ENCODE results near the gene VEZT.

The VEZT gene

DNA sequence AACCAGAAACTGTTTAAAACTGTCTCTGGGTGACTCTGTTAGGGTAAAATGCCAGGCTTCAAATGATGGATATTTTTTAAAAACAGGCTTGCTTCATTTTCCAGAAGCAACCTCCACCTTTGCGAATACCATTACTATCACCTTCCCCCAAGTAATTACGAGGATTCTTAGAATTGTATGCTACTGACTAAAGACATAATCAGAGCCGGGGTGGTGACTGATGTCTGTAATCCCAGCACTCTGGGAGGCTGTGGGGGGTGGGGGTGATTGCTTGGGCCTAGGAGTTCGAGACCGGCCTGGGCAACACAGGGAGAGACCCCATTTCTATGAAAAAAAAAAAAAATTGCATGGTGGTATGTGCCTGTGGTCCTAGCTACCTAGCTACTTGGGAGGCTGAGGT lies 38.6 kb upstream of the VEZT start:
- TF ChIP-seq, protein P1, sequence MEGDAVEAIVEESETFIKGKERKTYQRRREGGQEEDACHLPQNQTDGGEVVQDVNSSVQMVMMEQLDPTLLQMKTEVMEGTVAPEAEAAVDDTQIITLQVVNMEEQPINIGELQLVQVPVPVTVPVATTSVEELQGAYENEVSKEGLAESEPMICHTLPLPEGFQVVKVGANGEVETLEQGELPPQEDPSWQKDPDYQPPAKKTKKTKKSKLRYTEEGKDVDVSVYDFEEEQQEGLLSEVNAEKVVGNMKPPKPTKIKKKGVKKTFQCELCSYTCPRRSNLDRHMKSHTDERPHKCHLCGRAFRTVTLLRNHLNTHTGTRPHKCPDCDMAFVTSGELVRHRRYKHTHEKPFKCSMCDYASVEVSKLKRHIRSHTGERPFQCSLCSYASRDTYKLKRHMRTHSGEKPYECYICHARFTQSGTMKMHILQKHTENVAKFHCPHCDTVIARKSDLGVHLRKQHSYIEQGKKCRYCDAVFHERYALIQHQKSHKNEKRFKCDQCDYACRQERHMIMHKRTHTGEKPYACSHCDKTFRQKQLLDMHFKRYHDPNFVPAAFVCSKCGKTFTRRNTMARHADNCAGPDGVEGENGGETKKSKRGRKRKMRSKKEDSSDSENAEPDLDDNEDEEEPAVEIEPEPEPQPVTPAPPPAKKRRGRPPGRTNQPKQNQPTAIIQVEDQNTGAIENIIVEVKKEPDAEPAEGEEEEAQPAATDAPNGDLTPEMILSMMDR (IDR thresholded peaks at IDR 0.05; ENCODE audit: borderline replicate concordance, insufficient read depth, low read depth, low read length) = no peak
- no peak overlapping the region for H3K4me3 ChIP-seq (ENCODE audit: low read depth, low read length)

DNA sequence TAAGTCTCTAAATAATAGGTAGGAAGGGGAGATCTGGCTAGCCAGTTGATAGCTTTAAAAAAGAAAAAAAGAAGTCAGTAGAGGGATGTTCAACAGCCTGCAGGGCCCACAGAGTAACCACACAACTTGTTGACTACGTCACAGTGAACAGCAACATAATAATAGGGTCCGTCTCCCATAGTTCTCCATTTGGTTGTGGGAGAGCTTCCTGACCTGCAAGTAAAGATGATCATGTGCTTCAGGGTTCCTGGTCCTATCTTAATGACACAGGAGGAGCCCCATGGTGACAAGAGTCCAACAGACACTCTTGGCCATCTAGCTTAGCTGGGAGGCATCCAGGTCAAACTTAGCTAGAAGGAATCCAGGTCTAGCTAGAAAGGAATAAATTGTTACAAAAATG lies 36.5 kb upstream of the VEZT start:
- no peak overlapping the region for H3K4me3 ChIP-seq (ENCODE audit: low read depth, low read length)
- TF ChIP-seq, protein P1 (IDR thresholded peaks at IDR 0.05; ENCODE audit: borderline replicate concordance, insufficient read depth, low read depth, low read length) = no peak

DNA sequence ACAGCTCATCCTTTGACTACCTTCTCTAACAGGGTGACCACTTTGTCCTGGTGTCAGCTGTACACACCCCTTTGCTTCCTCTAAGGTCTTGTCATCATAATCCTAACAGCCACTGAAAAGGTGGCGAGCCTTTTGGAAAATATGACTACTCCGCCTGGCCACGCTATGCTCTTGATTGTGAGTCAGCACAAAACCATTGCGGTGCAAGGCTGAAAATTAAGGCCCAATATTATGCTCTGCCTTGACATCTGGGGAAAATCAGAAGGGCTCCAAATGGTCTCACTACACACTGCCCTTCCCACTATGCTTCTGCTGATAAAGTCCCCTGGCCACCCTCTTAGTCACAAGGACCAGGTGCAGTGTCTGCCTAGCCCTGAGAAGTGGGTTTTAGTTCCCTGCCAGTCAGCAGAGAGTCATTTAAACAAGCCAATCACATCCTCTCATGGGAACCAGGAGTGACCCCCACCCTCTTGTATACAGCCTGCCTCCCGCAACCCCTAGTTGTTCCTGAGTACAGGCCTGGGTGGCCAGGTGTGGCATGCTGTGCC lies 34.7 kb upstream of the VEZT start:
- H3K4me3 ChIP-seq (ENCODE audit: low read depth, low read length) = no peak overlapping the region
- TF ChIP-seq, protein P1 (IDR thresholded peaks at IDR 0.05; ENCODE audit: borderline replicate concordance, insufficient read depth, low read depth, low read length) = no peak

DNA sequence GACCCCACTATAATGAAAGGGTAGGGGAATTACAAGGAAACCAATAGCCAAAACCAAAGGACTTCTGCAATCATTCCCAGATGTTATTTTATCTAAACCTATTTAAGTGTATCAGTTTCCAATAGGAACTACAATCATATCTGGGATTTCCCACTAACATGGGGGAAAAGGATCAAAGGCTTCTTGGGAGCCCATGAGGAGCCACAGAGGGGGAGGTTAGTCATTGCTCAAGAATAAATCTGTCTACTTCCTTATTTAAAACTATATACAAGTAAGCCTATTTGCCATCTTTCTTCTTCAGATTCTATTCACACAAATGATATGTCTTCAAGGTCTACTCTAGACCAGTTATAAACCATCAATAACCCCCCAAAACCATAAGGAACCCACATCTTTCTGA lies 33.5 kb upstream of the VEZT start:
- TF ChIP-seq, protein P1 (IDR thresholded peaks at IDR 0.05; ENCODE audit: borderline replicate concordance, insufficient read depth, low read depth, low read length) = no peak
- H3K4me3 ChIP-seq (ENCODE audit: low read depth, low read length) = no peak overlapping the region

DNA sequence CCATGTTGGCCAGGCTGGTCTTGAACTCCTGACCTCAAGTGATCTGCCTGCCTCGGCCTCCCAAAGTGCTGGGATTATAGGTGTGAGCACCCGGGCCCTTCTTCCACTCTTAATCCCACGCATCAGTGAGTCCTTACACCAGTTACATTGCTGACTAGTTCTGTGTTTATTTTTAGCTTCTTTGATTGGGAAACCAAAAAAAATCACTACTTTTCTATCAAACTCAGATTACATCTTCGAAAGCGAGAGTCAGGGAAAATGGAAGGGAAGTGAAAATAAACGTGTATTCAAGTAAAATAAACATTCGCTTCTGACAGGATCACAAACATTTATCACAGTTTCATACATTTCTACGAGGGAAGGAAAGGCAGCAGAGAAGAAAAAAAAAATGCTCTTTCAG lies 32.5 kb upstream of the VEZT start:
- H3K4me3 ChIP-seq (ENCODE audit: low read depth, low read length) = no peak overlapping the region
- TF ChIP-seq, protein P1 (IDR thresholded peaks at IDR 0.05; ENCODE audit: borderline replicate concordance, insufficient read depth, low read depth, low read length) = no peak

DNA sequence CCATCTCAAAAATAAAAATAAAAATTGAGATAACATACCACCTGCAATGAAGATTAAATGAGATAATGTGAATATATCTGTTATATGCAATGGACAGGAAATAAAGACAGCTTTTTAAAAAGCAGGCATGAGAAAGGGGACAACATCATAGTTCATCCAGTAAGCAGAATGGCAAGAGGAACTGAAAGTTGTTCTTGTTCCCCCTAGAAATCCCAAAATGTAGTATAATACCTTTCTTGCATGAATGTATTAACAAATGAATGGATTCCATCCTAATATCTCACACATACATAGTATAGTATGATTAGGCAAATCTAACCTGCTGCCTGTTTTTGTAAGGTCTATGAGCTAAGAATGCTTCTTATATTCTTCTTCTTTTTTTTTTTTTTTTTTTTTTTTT lies 31.8 kb upstream of the VEZT start:
- TF ChIP-seq, protein P1 (IDR thresholded peaks at IDR 0.05; ENCODE audit: borderline replicate concordance, insufficient read depth, low read depth, low read length) = no peak

DNA sequence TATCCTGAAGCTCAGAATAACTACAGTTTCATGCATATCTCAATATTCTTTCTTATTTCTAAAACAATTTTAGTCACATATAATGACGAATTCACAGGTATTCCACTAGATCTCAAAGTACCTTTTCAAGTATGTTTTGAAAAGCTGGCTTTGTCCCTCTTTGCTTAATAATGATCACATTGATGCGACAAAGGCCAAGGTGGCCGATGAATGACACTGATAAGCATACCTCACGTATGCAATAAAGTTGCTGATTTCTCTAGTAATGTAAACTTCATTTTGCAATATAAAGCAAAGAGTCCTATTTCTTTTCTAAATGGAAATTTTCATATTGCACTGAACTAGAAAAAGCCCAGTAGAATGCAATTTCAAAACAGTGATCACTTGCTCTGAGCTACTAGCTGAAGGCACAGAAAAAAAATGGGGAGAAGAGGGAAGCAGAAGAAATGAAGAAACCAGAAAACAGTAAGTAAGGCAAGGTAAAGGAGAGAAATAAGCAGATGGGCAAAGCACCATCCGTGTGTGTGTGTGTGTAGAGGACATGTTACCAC lies 29.7 kb upstream of the VEZT start:
- H3K4me3 ChIP-seq (ENCODE audit: low read depth, low read length) = no peak overlapping the region

More for the DNA sequence above, 31.8 kb upstream of the VEZT start:
- no peak overlapping the region for H3K4me3 ChIP-seq (ENCODE audit: low read depth, low read length)

More for the DNA sequence above, 29.7 kb upstream of the VEZT start:
- TF ChIP-seq, protein P1 (IDR thresholded peaks at IDR 0.05; ENCODE audit: borderline replicate concordance, insufficient read depth, low read depth, low read length) = no peak
